Transverse colon (tissue), 4 donors: ENCODE results near the gene SF3B2. TPM values are rescaled to one million over a fixed set of nuclear protein-coding genes. Genes with fewer than 3 reads are reported as not detected.
A peak's percentile ranks its signal among the peaks of the same experiment; 100 is the strongest.
"Not testable (repeated sequence)": the region's sequence is repeated elsewhere in the genome, so short reads cannot be mapped to it uniquely, and the experiment has no call there.

Experiments
- DNase-seq: peaks from one replicate; pipeline ENCODE4 v3.0.0-alpha.2; 2019
- H3K27ac ChIP-seq, 4 donors: fragments of 200-600 bp; sonication (generic); 2 replicates each; pipeline ENCODE4 v1.5.1; 2016 to 2018; ENCODE audit warnings: inconsistent platforms in 4 of 4
- H3K27me3 ChIP-seq: fragments of 200-600 bp; sonication (generic); 2 replicates; pipeline ENCODE4 v1.5.1; 2017; ENCODE audit warnings: inconsistent platforms
- H3K36me3 ChIP-seq, 4 donors: fragments of 200-600 bp; sonication (generic); 2 replicates each; pipeline ENCODE4 v1.5.1; 2017 to 2019; ENCODE audit warnings: inconsistent platforms in 4 of 4
- H3K4me1 ChIP-seq, 4 donors: fragments of 200-600 bp; sonication (generic); 2 replicates each; pipeline ENCODE4 v1.5.1; 2017 to 2020; ENCODE audit warnings: inconsistent platforms in 4 of 4
- H3K4me3 ChIP-seq, 4 donors: fragments of 200-600 bp; sonication (generic); 1 replicate in 1 of 4; 2 replicates in 3 of 4; pipeline versions ENCODE4 v1.5.1 to v1.6.1; 2017 to 2019; ENCODE audit warnings: inconsistent platforms in 4 of 4
- H3K9me3 ChIP-seq, 2 donors: fragments of 200-600 bp; sonication (generic); 2 replicates each; pipeline ENCODE4 v1.5.1; 2017 to 2019; ENCODE audit warnings: inconsistent platforms in 2 of 2
- EP300 ChIP-seq: sonication (generic); formaldehyde crosslinking; IDR thresholded peaks from one replicate; pipeline ENCODE4 v1.6.1; 2017; ENCODE audit warnings: antibody characterized with exemption, low read depth
- POLR2A ChIP-seq: fragments of 450-650 bp; IDR thresholded peaks from one replicate; pipeline ENCODE4 v1.6.1; 2016; ENCODE audit warnings: antibody characterized with exemption, mild to moderate bottlenecking, moderate library complexity
- POLR2AphosphoS5 ChIP-seq, 3 donors: sonication (generic); formaldehyde crosslinking; IDR thresholded peaks; one replicate each; pipeline ENCODE4 v1.6.1; 2016; ENCODE audit warnings: antibody characterized with exemption in 3 of 3
- WGBS, 2 donors: methylation state at CpG; one replicate each; pipeline ENCODE4 v1.1.5; 2018; ENCODE audit warnings: low coverage in 1 of 2; 5-methylcytosine and 5-hydroxymethylcytosine counted together
- in situ Hi-C, 4 donors: fragments of 200-750 bp; cut with MboI; loops; one replicate each; pipeline versions ENCODE4 v1.15.0 to v1.15.1; 2017; ENCODE audit warnings: low sequenced_read_pairs in 3 of 4, low pct_ligation_motif_present in 1 of 4, low pct_unique_long_range_greater_than_20kb in 1 of 4
- intact Hi-C: fragments of 100-400 bp; cut with DNase I; formaldehyde crosslinking; loops from one replicate; pipeline ENCODE4 v1.15.1; 2023; ENCODE audit warnings: low total_unique reads
- total RNA-seq, 4 donors: library from RNA; depleted of rRNA; stranded (reverse); fragments of >200 nt; gene quantifications; one replicate each; pipeline ENCODE4 v1.1.0, GENCODE V29; 2016
- TF ChIP-seq, protein P1 (sequence below), 5 experiments: fragments of 200-600 bp in 3 of 5; fragments of 450-650 bp in 2 of 5; sonication (generic) in 3 of 5; IDR thresholded peaks; 1 replicate in 2 of 5; 2 replicates in 3 of 5; pipeline ENCODE4 v1.5.1; 2016 to 2017; ENCODE audit warnings: antibody characterized with exemption in 5 of 5, inconsistent platforms in 3 of 5, mild to moderate bottlenecking in 2 of 5, moderate library complexity in 1 of 5

Gene SF3B2
- total RNA-seq, 4 donors from 2014 or later = 71.8 to 152 (median 137) TPM

DNA sequence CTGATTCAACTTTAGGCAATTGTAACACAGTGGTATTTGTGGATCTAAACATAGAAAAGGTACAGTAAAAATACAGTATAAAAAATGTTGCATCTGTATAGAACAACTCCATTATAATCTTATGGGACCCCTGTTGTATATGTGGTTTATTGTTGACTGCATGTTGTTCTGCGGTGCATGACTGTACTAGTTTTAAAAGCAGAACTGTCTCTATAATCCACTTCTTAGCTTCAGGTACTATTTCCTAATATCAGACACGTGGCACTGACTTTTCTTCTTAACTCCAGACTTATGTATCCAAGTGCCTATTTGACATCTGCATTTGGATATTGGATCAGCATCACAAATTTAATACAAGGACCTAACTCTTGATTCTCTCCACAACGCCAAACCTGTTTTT, 59.0 kb downstream of the SF3B2 start:
- in situ Hi-C loops = no loop called here
- intact Hi-C loops = no loop called here

DNA sequence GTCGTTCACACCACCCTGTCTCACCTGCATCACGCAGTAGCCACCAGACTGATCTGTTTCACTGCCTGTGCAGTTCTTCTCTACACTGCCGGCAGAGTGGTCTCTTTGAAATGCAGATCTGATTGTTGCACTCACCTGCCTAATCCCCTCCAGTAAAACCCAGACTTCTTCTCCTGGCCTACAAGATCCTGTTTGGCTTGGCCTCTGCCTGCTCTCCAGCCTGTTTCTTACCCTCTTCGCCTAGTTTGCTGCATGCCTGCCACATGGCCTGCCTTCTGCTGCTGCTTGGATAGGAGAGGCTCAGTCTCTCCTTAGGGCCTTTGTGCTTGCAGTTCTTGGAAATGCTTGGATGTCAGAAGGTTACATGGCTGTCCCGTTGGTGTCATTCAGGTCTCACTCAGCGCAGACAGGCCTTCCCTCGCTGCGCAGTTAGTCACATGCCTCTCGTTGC, 59.9 kb downstream of the SF3B2 start:
- no peak for TF ChIP-seq POLR2AphosphoS5 (IDR thresholded peaks at IDR 0.05)
- no peak for TF ChIP-seq POLR2A
- TF ChIP-seq, protein P1, sequence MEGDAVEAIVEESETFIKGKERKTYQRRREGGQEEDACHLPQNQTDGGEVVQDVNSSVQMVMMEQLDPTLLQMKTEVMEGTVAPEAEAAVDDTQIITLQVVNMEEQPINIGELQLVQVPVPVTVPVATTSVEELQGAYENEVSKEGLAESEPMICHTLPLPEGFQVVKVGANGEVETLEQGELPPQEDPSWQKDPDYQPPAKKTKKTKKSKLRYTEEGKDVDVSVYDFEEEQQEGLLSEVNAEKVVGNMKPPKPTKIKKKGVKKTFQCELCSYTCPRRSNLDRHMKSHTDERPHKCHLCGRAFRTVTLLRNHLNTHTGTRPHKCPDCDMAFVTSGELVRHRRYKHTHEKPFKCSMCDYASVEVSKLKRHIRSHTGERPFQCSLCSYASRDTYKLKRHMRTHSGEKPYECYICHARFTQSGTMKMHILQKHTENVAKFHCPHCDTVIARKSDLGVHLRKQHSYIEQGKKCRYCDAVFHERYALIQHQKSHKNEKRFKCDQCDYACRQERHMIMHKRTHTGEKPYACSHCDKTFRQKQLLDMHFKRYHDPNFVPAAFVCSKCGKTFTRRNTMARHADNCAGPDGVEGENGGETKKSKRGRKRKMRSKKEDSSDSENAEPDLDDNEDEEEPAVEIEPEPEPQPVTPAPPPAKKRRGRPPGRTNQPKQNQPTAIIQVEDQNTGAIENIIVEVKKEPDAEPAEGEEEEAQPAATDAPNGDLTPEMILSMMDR (IDR thresholded peaks at IDR 0.05) = no peak
- no peak for TF ChIP-seq EP300
- H3K4me1 ChIP-seq = peaks cover 14 to 42% (median 21%) of the 10 kb centered on the region in 4 donors
- intact Hi-C loops (no loop called here), in situ Hi-C loops (no loop called here)
- DNase-seq = no peak
- no peaks in the 10 kb centered on the region for H3K27me3 ChIP-seq
- 70 to 83% methylated on average over 2 to 9 of the region's 9 CpGs for WGBS, 2 donors
- H3K4me3 ChIP-seq = no peak overlapping the region
- H3K9me3 ChIP-seq = no peaks in the 10 kb centered on the region
- H3K36me3 ChIP-seq = no peaks in the 10 kb centered on the region
- peak overlapping the region in 2 of 4 donors; percentile 2 to 42 for H3K27ac ChIP-seq

More for the DNA sequence above, 59.0 kb downstream of the SF3B2 start:
- TF ChIP-seq, protein P1 (IDR thresholded peaks at IDR 0.05) = no peak
- TF ChIP-seq POLR2A = no peak
- TF ChIP-seq EP300 = no peak
- TF ChIP-seq POLR2AphosphoS5 (IDR thresholded peaks at IDR 0.05) = no peak
- Histone ChIP-seq H3K4me1 (peaks cover 14 to 40% (median 21%) of the 10 kb centered on the region in 4 donors), H3K9me3 (no peaks in the 10 kb centered on the region), H3K36me3 (no peaks in the 10 kb centered on the region), H3K27ac (no peak overlapping the region), H3K27me3 (no peaks in the 10 kb centered on the region), H3K4me3 (no peak overlapping the region)
- no peak for DNase-seq
- WGBS, 2 donors = 84 to 90% methylated on average over 3 of the region's 3 CpGs

DNA sequence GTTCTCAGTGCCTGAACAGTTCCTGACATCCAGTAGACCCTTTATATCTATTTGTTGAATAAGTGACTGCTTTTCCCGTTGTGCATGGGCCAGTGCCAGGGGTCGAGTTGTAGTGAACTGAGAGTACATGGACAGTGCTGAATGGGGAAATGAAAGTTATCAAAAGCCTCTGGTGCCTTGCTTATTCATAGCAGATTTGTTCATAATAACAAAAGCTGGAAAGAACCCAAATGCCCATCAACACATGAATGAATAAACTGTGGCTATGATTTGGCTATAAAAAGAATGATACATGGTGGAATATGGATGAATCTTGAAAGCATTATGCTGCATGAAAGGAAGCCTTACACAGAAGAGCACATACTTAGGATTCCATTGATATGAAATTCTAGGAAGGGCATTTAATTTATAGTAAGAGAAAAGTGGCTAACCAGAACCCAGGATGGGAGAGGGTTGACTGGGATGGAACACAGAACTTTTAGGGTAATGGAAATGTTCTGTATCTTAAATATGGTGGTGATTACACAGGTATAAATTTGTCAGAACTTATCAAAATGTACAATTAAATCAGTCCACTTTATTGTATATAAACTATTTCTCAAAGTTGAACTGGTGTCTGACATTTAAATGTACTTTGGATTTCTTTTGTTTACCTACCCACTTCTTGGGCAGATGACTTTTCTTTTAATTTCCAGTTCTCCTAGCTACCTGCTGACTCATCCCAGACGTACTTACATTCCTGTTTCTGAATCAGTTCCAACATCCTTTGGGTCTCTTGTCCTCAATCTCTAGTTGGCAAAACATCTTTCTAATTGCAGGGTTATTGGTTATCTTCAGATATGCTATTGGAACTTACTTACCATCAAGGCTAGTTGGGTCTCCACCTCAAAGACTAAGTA, 60.7 kb downstream of the SF3B2 start:
- Histone ChIP-seq H3K27me3 (no peaks in the 10 kb centered on the region), H3K9me3 (no peaks in the 10 kb centered on the region), H3K36me3 (no peaks in the 10 kb centered on the region), H3K4me3 (no peak overlapping the region), H3K27ac (peak overlapping the region; percentile 4 to 42 (median 24)), H3K4me1 (peaks cover 14 to 42% (median 21%) of the 10 kb centered on the region in 4 donors)
- in situ Hi-C loops = no loop called here
- WGBS, 2 donors = 11 to 23% methylated on average over 3 of the region's 3 CpGs
- intact Hi-C loops = no loop called here
- DNase-seq = peak; percentile 34
- no peak for TF ChIP-seq POLR2A
- TF ChIP-seq EP300 = no peak
- TF ChIP-seq POLR2AphosphoS5 (IDR thresholded peaks at IDR 0.05) = no peak
- TF ChIP-seq, protein P1 (IDR thresholded peaks at IDR 0.05) = no peak

DNA sequence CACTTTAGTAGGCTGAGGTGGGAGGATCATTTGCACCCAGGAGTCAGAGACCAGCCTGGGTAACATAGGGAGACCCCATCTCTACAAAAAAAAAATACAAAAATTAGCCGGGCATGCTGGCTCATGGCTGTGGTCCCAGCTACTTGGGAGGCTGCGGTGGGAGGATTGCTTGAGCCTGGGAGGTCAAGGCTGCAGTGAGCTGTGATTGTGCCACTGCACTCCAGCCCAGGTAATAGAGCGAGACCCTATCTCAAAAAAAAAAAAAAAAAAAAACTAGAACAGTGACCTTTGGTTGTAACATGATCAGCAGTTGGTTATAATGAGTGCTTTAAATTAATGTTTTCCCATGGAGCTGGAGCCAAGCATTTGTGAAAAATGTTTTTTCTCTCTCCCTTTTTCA, 62.8 kb downstream of the SF3B2 start:
- H3K9me3 ChIP-seq, DNase-seq, in situ Hi-C loops, H3K36me3 ChIP-seq, intact Hi-C loops, H3K4me3 ChIP-seq, H3K27me3 ChIP-seq: not testable (repeated sequence)
- peaks cover 14 to 45% (median 24%) of the 10 kb centered on the region in 4 donors for H3K4me1 ChIP-seq
- peak overlapping the region in 3 of 4 donors; percentile 1 to 53 (median 30) for H3K27ac ChIP-seq
- 90 to 100% methylated on average over 2 to 3 of the region's 3 CpGs for WGBS, 2 donors
